Hepatocyte (in vitro differentiated cells): Measurements from ENCODE around the gene AOPEP. TPM values are rescaled to one million over a fixed set of nuclear protein-coding genes. Genes with fewer than 3 reads are reported as not detected.

Source experiments
- DNase-seq: peaks from one replicate; pipeline ENCODE4 v3.0.0-alpha.2; 2016; ENCODE audit warnings: low spot score
- H2AFZ ChIP-seq: fragments of 200-600 bp; sonication (generic); 2 replicates; pipeline ENCODE4 v1.6.0; 2016; ENCODE audit warnings: antibody characterized with exemption, mild to moderate bottlenecking
- H3K27ac ChIP-seq: fragments of 200-600 bp; sonication (generic); 2 replicates; pipeline ENCODE4 v1.5.1; 2016; ENCODE audit warnings: mild to moderate bottlenecking
- H3K27me3 ChIP-seq: fragments of 200-600 bp; sonication (generic); 2 replicates; pipeline ENCODE4 v1.6.1; 2016
- H3K36me3 ChIP-seq: fragments of 200-600 bp; sonication (generic); replicated peaks from 2 replicates; pipeline ENCODE4 v1.5.1; 2016; ENCODE audit warnings: low read depth; ENCODE audit not compliant: insufficient read depth
- H3K4me1 ChIP-seq: fragments of 200-600 bp; sonication (generic); 2 replicates; pipeline ENCODE4 v1.5.1; 2016; ENCODE audit warnings: mild to moderate bottlenecking, moderate library complexity; ENCODE audit not compliant: insufficient read depth
- H3K4me2 ChIP-seq: fragments of 200-600 bp; sonication (generic); 2 replicates; pipeline ENCODE4 v1.6.0; 2016
- H3K4me3 ChIP-seq: fragments of 200-600 bp; sonication (generic); 2 replicates; pipeline ENCODE4 v1.5.1; 2016; ENCODE audit warnings: mild to moderate bottlenecking
- H3K79me2 ChIP-seq: fragments of 200-600 bp; sonication (generic); 2 replicates; pipeline ENCODE4 v1.6.0; 2017; ENCODE audit warnings: mild to moderate bottlenecking
- H3K9me2 ChIP-seq: fragments of 200-600 bp; sonication (generic); replicated peaks from 2 replicates; pipeline ENCODE4 v1.6.0; 2017; ENCODE audit warnings: mild to moderate bottlenecking; ENCODE audit not compliant: insufficient read depth
- H3K9me3 ChIP-seq: fragments of 200-600 bp; sonication (generic); 2 replicates; pipeline ENCODE4 v1.5.1; 2016; ENCODE audit warnings: low read depth, mild to moderate bottlenecking
- H4K20me1 ChIP-seq: fragments of 200-600 bp; sonication (generic); 2 replicates; pipeline ENCODE4 v1.6.0; 2016; ENCODE audit warnings: mild to moderate bottlenecking; ENCODE audit not compliant: insufficient read depth, poor library complexity, severe bottlenecking
- CTCF ChIP-seq: fragments of 200-600 bp; sonication (generic); IDR thresholded peaks from 2 replicates; pipeline ENCODE4 v1.5.1; 2016; ENCODE audit warnings: antibody characterized with exemption, mild to moderate bottlenecking; ENCODE audit not compliant: poor library complexity
- EZH2 ChIP-seq: fragments of 200-600 bp; sonication (generic); IDR thresholded peaks from 2 replicates; pipeline ENCODE4 v1.6.1; 2016; ENCODE audit warnings: antibody characterized with exemption, mild to moderate bottlenecking, borderline replicate concordance
- EZH2phosphoT487 ChIP-seq: fragments of 200-600 bp; sonication (generic); IDR thresholded peaks from one replicate; pipeline ENCODE4 v1.6.1; 2018; ENCODE audit warnings: antibody characterized with exemption, mild to moderate bottlenecking, low read depth, moderate library complexity; ENCODE audit not compliant: unreplicated experiment, severe bottlenecking
- WGBS: methylation state at CpG from one replicate; pipeline ENCODE4 v1.1.6; 2016; ENCODE audit warnings: low lambda C conversion rate; ENCODE audit errors: missing lambda C conversion rate; 5-methylcytosine and 5-hydroxymethylcytosine counted together
- polyA plus RNA-seq: library from polyadenylated mRNA; unstranded; fragments of >200 nt; fragmentation: Nextera tagmentation; extraction: Ambion mirVana; gene quantifications from 2 replicates; pipeline ENCODE4 v1.2.1, GENCODE V29; 2016
- total RNA-seq: library from RNA; depleted of rRNA; stranded (reverse); fragments of >200 nt; gene quantifications from 2 replicates; pipeline ENCODE4 v1.2.3, GENCODE V29; 2014

AOPEP gene
- total and polyA plus RNA-seq, 2 experiments from 2014 or later: 82.8 to 101 TPM

- no peak overlapping the region for H3K4me3 ChIP-seq
- H3K9me2 ChIP-seq: no peaks in the 10 kb centered on the region
- TF ChIP-seq CTCF (no peak), EZH2phosphoT487 (no peak), EZH2 (no peak)
- no peaks in the 10 kb centered on the region for H4K20me1 ChIP-seq
- no peaks in the 10 kb centered on the region for H3K4me1 ChIP-seq
- WGBS: 91% methylated on average over 2 of the region's 2 CpGs
- H3K27ac ChIP-seq: no peak overlapping the region
- no peaks in the 10 kb centered on the region for H3K36me3 ChIP-seq
- no peak overlapping the region for H3K4me2 ChIP-seq
- no peaks in the 10 kb centered on the region for H3K27me3 ChIP-seq
- no peak overlapping the region for H2AFZ ChIP-seq
- peaks cover 42% of the 10 kb centered on the region for H3K79me2 ChIP-seq
- H3K9me3 ChIP-seq: no peaks in the 10 kb centered on the region
- DNase-seq: no peak
Measured at GRCh38 chr9:94783928-94784327, 57.4 kb downstream of the AOPEP start.

GRCh38 chr9:94785215-94786169, 59.0 kb downstream of the AOPEP start:
- Histone ChIP-seq H3K4me3 (no peak overlapping the region), H3K27me3 (no peaks in the 10 kb centered on the region), H3K9me3 (no peaks in the 10 kb centered on the region), H3K4me2 (no peak overlapping the region), H3K36me3 (no peaks in the 10 kb centered on the region), H3K4me1 (no peaks in the 10 kb centered on the region), H3K79me2 (peaks cover 40% of the 10 kb centered on the region), H2AFZ (no peak overlapping the region), H3K9me2 (no peaks in the 10 kb centered on the region), H3K27ac (peak overlapping the region; percentile 9), H4K20me1 (no peaks in the 10 kb centered on the region)
- 81% methylated on average over 10 of the region's 10 CpGs for WGBS
- no peak for TF ChIP-seq CTCF
- no peak for TF ChIP-seq EZH2
- TF ChIP-seq EZH2phosphoT487: no peak
- no peak for DNase-seq

GRCh38 chr9:94786586-94786985, 60.1 kb downstream of the AOPEP start:
- Histone ChIP-seq H3K36me3 (no peaks in the 10 kb centered on the region), H3K79me2 (peaks cover 34% of the 10 kb centered on the region), H3K27me3 (no peaks in the 10 kb centered on the region), H3K4me3 (no peak overlapping the region), H3K4me1 (no peaks in the 10 kb centered on the region), H3K27ac (peak overlapping the region; percentile 9), H3K9me2 (no peaks in the 10 kb centered on the region), H4K20me1 (no peaks in the 10 kb centered on the region), H2AFZ (no peak overlapping the region), H3K4me2 (no peak overlapping the region), H3K9me3 (no peaks in the 10 kb centered on the region)
- DNase-seq: no peak
- TF ChIP-seq EZH2phosphoT487: no peak
- no peak for TF ChIP-seq CTCF
- no peak for TF ChIP-seq EZH2
- WGBS: 96% methylated on average over 3 of the region's 3 CpGs
